ENCODE results near the gene MND1.

MND1 gene

DNA sequence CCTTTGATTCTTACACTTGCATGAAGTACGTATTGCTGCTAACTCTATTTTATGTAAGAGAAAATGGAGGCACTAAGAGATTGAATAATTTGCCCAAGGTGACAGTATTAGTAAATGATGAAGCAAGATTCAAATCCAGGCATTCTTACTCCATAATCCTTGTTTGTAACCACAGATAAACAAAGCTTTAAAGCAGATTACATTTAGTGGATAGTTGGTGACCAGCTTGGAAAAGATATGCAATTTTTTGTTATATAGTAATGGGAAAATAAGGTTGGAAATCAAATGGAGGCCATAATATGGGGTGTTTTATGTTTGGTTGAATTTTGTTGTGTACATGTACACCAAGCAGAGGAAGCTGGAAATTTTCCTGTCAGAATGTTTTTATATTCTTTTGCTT lies 30.8 kb downstream of the MND1 start:
- peaks cover 16% of the 10 kb centered on the region for H3K36me3 ChIP-seq (ENCODE audit: low read depth)
- ATAC-seq (ENCODE audit: low read depth) (no peak), DNase-seq (ENCODE audit: low spot score) (no peak)
- no peak overlapping the region for H3K27ac ChIP-seq (ENCODE audit: poor library complexity, severe bottlenecking)
- no peaks in the 10 kb centered on the region for H3K4me1 ChIP-seq (ENCODE audit: insufficient read depth, poor library complexity, severe bottlenecking)
- TF ChIP-seq CTCF (IDR thresholded peaks at IDR 0.05; ENCODE audit: poor library complexity, severe bottlenecking), result no peak
- H3K4me3 ChIP-seq (ENCODE audit: severe bottlenecking), result no peak overlapping the region
- no peaks in the 10 kb centered on the region for H3K9me3 ChIP-seq (ENCODE audit: severe bottlenecking)
- H3K27me3 ChIP-seq (ENCODE audit: insufficient read depth, poor library complexity, severe bottlenecking), result no peaks in the 10 kb centered on the region

DNA sequence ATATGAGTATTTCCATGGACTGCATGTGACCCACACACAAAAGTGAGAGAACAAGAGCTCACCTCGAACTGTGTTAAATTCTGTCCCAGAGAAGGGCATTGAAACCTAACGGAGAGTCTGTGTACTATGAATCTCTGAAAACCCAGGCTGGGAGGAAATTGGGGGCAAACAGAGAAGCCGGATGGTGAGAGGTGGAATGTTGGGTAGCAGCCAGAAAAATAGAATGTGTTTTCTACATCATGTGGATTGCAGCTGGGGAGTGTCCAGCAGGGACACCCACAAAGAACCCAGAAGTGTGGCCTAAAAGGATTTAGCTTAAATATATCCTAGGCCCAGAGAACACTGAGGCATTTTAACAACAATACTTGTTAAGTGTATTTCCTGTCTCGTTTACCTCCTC lies 38.6 kb downstream of the MND1 start:
- H3K27me3 ChIP-seq (ENCODE audit: insufficient read depth, poor library complexity, severe bottlenecking), result no peaks in the 10 kb centered on the region
- ATAC-seq (ENCODE audit: low read depth) (no peak), DNase-seq (ENCODE audit: low spot score) (no peak)
- no peaks in the 10 kb centered on the region for H3K4me1 ChIP-seq (ENCODE audit: insufficient read depth, poor library complexity, severe bottlenecking)
- H3K27ac ChIP-seq (ENCODE audit: poor library complexity, severe bottlenecking), result no peak overlapping the region
- H3K36me3 ChIP-seq (ENCODE audit: low read depth), result peaks cover 3% of the 10 kb centered on the region; the same call in 1 of the 2 replicates
- H3K9me3 ChIP-seq (ENCODE audit: severe bottlenecking), result no peaks in the 10 kb centered on the region
- no peak for TF ChIP-seq CTCF (IDR thresholded peaks at IDR 0.05; ENCODE audit: poor library complexity, severe bottlenecking)
- no peak overlapping the region for H3K4me3 ChIP-seq (ENCODE audit: severe bottlenecking)

- H3K9me3 ChIP-seq (ENCODE audit: severe bottlenecking), result no peaks in the 10 kb centered on the region
- H3K27me3 ChIP-seq (ENCODE audit: insufficient read depth, poor library complexity, severe bottlenecking), result no peaks in the 10 kb centered on the region
- H3K27ac ChIP-seq (ENCODE audit: poor library complexity, severe bottlenecking), result no peak overlapping the region
- no peak overlapping the region for H3K4me3 ChIP-seq (ENCODE audit: severe bottlenecking)
- ATAC-seq (ENCODE audit: low read depth), result no peak
- no peak for DNase-seq (ENCODE audit: low spot score)
- no peaks in the 10 kb centered on the region for H3K4me1 ChIP-seq (ENCODE audit: insufficient read depth, poor library complexity, severe bottlenecking)
- peaks cover 3% of the 10 kb centered on the region; the same call in 1 of the 2 replicates for H3K36me3 ChIP-seq (ENCODE audit: low read depth)
- no peak for TF ChIP-seq CTCF (IDR thresholded peaks at IDR 0.05; ENCODE audit: poor library complexity, severe bottlenecking)
Measured at GRCh38 chr4:153384160-153384559, 39.7 kb downstream of the MND1 start.

GRCh38 chr4:153385784-153386183 lies 41.3 kb downstream of the MND1 start:
- DNase-seq (ENCODE audit: low spot score) (no peak), ATAC-seq (ENCODE audit: low read depth) (no peak)
- H3K27ac ChIP-seq (ENCODE audit: poor library complexity, severe bottlenecking), result no peak overlapping the region
- no peak for TF ChIP-seq CTCF (IDR thresholded peaks at IDR 0.05; ENCODE audit: poor library complexity, severe bottlenecking)
- H3K36me3 ChIP-seq (ENCODE audit: low read depth), result peaks cover 3% of the 10 kb centered on the region; the same call in 1 of the 2 replicates
- H3K4me3 ChIP-seq (ENCODE audit: severe bottlenecking), result no peak overlapping the region
- H3K9me3 ChIP-seq (ENCODE audit: severe bottlenecking), result no peaks in the 10 kb centered on the region
- H3K4me1 ChIP-seq (ENCODE audit: insufficient read depth, poor library complexity, severe bottlenecking), result no peaks in the 10 kb centered on the region
- H3K27me3 ChIP-seq (ENCODE audit: insufficient read depth, poor library complexity, severe bottlenecking), result no peaks in the 10 kb centered on the region

DNA sequence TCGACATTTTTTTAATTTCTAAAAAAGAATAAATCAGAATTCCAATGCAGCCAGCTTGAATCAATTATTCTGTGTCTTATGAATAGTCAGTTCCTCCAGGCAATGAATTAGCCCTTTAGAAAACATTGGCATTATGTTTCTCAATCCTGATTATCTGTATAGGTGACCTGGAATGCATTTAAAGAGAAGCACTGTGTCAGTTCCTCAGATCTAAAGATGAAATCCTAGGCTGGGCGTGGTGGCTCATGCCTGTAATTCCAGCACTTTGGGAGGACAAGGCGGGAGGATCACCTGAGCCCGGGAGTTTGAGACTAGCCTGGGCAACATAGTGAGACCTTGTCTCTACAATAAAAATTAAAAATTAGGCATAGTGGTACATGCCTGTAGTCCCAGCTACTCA lies 43.5 kb downstream of the MND1 start:
- TF ChIP-seq CTCF (IDR thresholded peaks at IDR 0.05; ENCODE audit: poor library complexity, severe bottlenecking), result no peak
- Histone ChIP-seq H3K27me3 (ENCODE audit: insufficient read depth, poor library complexity, severe bottlenecking) (no peaks in the 10 kb centered on the region), H3K9me3 (ENCODE audit: severe bottlenecking) (no peaks in the 10 kb centered on the region), H3K36me3 (ENCODE audit: low read depth) (peaks cover 3% of the 10 kb centered on the region; the same call in 1 of the 2 replicates), H3K4me1 (ENCODE audit: insufficient read depth, poor library complexity, severe bottlenecking) (no peaks in the 10 kb centered on the region), H3K4me3 (ENCODE audit: severe bottlenecking) (no peak overlapping the region), H3K27ac (ENCODE audit: poor library complexity, severe bottlenecking) (no peak overlapping the region)
- DNase-seq (ENCODE audit: low spot score) (no peak), ATAC-seq (ENCODE audit: low read depth) (no peak)
